NOMO-1 (cell line): Measurements from ENCODE around the gene LEMD2.
A peak's percentile ranks its signal among the peaks of the same experiment; 100 is the strongest.
"Not testable (repeated sequence)": the region's sequence is repeated elsewhere in the genome, so short reads cannot be mapped to it uniquely, and the experiment has no call there.

Experiments used
- DNase-seq, 2 experiments: peaks; one replicate each; lab custom pipeline; 2025; ENCODE audit not compliant: unreplicated experiment in 2 of 2; lab: John Stamatoyannopoulos, UW

LEMD2 gene

GRCh38 chr6:33788694-33789549 lies at the start of gene LEMD2:
Gene LEMD2 (minus strand): TSS chr6:33789130. CDS start chr6:33789116, 14 bp downstream.
- peak; percentile 77 to 93 for DNase-seq

GRCh38 chr6:33837971-33838665 lies 49.2 kb upstream of the LEMD2 start:
- DNase-seq = no peak

GRCh38 chr6:33836806-33837469 lies 48.0 kb upstream of the LEMD2 start:
- no peak for DNase-seq

GRCh38 chr6:33834401-33835392 lies 45.8 kb upstream of the LEMD2 start:
- no peak for DNase-seq

GRCh38 chr6:33833599-33833998 lies 44.7 kb upstream of the LEMD2 start:
- no peak for DNase-seq

- not testable (repeated sequence) for DNase-seq
These were observed 43.9 kb upstream of the LEMD2 start for GRCh38 chr6:33832831-33833230.

DNA sequence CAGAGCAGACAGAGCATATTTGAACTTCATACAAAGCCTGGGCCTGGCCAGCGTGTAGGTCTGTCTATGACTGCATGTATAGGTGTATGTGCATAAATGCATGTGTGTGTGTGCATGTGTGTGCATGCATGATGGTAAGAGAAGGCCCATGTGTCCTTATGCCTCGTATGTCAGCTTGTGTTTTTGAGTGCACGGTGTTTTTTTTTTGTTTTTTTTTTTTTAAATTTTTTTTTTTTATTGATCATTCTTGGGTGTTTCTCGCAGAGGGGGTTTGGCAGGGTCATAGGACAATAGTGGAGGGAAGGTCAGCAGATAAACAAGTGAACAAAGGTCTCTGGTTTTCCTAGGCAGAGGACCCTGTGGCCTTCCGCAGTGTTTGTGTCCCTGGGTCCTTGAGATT lies 42.8 kb upstream of the LEMD2 start:
- DNase-seq = not testable (repeated sequence)

- no peak for DNase-seq
These were observed 41.8 kb upstream of the LEMD2 start for GRCh38 chr6:33830635-33831240.

GRCh38 chr6:33828764-33829731 lies 40.1 kb upstream of the LEMD2 start:
- no peak for DNase-seq

GRCh38 chr6:33828452-33828763 lies 39.5 kb upstream of the LEMD2 start:
- no peak for DNase-seq

- no peak for DNase-seq
These were observed 38.9 kb upstream of the LEMD2 start for GRCh38 chr6:33827546-33828451.

DNA sequence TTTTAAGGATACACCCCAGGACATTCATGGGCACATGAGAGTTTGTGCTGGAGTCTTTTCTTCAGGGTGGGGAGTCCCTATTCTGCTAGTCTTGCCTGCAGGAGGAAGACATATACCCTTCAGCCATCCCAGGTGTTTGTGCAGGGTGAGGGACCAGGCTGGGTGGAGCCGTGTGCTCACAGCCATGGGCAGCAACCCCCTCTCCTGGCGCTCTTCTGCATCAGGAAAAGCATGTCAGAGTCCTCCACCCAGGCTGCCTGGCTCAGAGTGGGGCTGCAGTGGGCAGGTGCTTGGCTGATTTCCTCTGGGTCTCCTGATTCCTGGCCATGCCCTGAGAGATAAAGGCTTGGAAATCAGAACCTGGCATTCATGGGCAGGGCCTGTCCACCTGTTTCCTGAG lies 37.6 kb upstream of the LEMD2 start:
- no peak for DNase-seq

- DNase-seq = no peak
These were observed 35.7 kb upstream of the LEMD2 start for GRCh38 chr6:33824461-33825154.

GRCh38 chr6:33823806-33824205 lies 34.9 kb upstream of the LEMD2 start:
- no peak for DNase-seq

DNA sequence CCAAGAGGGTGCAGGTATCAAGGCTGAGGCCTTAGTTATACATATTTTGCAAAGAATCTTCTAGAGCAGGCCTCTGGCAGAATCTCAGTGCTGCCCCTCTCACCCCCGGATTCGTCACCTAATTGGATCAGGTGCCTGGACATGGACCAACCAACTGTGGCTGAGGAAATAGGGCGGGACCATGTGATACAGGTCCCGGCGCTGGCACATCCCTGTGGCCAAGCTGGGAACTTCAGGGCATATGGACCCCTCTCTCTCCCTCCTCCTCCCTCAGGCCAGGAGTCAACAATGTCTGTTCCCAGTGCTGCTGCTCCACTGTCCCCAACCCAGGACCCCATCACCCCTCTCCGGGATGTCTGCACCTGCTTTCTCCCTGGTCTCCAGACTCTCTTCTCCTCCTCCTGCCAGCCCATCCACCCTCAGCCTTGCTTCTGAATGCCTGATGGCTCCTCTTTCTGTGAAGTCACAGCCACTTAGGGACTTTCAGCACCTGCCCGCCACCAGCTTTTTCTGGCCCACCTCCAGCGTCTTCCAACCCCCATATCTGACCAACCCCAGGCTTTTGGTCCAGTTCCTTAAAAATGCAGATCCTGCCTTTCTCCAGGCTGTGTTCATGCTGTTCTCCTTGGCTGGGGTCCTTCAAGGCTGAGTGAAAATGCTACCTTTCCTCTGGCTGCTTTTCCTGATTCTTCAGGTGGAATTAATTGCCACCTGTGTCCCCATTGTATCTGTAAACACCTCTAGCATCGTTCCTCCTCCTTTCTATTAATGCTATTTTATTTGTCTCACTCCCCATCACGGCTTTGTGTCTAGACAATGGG lies 33.9 kb upstream of the LEMD2 start:
- DNase-seq = no peak

DNA sequence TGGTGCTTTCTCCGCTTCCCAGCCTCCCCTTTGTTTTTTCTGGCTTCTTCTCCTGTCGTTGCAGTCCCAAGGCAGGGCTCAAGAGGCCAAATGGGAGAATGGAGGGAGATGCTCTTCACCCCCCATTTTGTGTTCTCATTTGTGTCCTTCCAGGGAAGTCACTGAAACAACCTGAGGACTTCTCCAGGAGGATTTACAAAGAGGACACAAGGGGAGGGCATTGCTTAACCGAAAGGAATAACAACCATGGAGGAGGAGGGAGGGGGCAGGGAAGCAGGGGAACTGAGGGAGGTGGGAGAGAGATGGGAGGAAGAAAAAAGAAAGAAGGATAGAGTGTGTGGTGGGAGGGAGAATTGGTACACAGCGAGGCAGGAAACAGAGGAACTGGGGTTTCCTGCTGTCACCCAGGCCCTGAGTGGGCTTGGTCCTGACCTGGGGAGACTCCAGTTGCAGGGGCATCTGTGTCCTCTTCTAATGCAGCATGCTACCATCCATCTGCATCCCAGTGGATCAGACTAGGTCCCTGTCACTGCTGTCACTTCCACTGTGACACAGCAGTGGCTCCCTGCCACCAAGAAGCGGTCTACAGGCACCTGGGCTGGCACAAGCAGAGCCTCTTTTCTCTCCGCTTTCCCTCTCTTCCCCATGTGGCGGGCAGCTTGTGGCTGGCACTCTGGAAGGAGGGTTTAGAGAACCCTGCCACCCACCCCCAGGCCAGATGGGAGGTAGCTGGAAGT lies 32.0 kb upstream of the LEMD2 start:
- no peak for DNase-seq
